Caco-2 (cell line): ENCODE measurements around the gene BRD9. TPM values are rescaled to one million over a fixed set of nuclear protein-coding genes. Genes with fewer than 3 reads are reported as not detected.

Experiments used
- BruUV-seq: library from RNA; stranded (reverse); fragments of 400-500 nt; replicated peaks from 2 replicates; lab custom pipeline; 2021; lab: Mats Ljungman, UMichigan
- CTCF ChIA-PET: fragments of 300-600 bp; sonication (Branson Sonifier 250); formaldehyde crosslinking; loops from one replicate; lab custom pipeline; 2022; ENCODE audit warnings: antibody characterized with exemption; lab: Charles Lee
- POLR2A ChIA-PET: fragments of 300-600 bp; sonication (Branson Sonifier 250); formaldehyde crosslinking; loops from one replicate; lab custom pipeline; 2022; ENCODE audit warnings: antibody characterized with exemption; lab: Charles Lee
- DNase-seq, 2 experiments: peaks; one replicate each; pipeline versions ENCODE4 v3.0.0 to v3.0.0-alpha.2; 2020 to 2022
- H3K27me3 ChIP-seq: replicated peaks from 2 replicates; pipeline ENCODE4 v1.6.0; 2011; ENCODE audit warnings: low read length; ENCODE audit not compliant: control insufficient read depth, insufficient read depth
- H3K36me3 ChIP-seq: 2 replicates; pipeline ENCODE4 v1.5.1; 2011; ENCODE audit warnings: low read length; ENCODE audit not compliant: control insufficient read depth, insufficient read depth
- H3K4me1 ChIP-seq: fragments of 250-450 bp; sonication (Bioruptor Pico); 2 replicates; pipeline ENCODE4 v1.5.1; 2020; ENCODE audit warnings: mild to moderate bottlenecking
- H3K4me3 ChIP-seq: 2 replicates; pipeline ENCODE4 v1.5.1; 2011; ENCODE audit warnings: low read depth, mild to moderate bottlenecking, control low read depth, low read length
- H3K9me3 ChIP-seq: fragments of 250-450 bp; sonication (Bioruptor Pico); 2 replicates; pipeline ENCODE4 v1.5.1; 2020; ENCODE audit warnings: mild to moderate bottlenecking, moderate library complexity
- H3K27ac Mint-ChIP-seq: one replicate; pipeline ENCODE4 v1.8.0; 2022; ENCODE audit warnings: mixed read lengths; ENCODE audit not compliant: unreplicated experiment
- H3K27me3 Mint-ChIP-seq: one replicate; pipeline ENCODE4 v1.8.0; 2022; ENCODE audit warnings: mixed read lengths; ENCODE audit not compliant: insufficient read depth, unreplicated experiment
- H3K36me3 Mint-ChIP-seq: one replicate; pipeline ENCODE4 v1.8.0; 2022; ENCODE audit warnings: mild to moderate bottlenecking, mixed read lengths; ENCODE audit not compliant: insufficient read depth, unreplicated experiment
- H3K4me1 Mint-ChIP-seq: one replicate; pipeline ENCODE4 v1.8.0; 2022; ENCODE audit warnings: low read depth, mixed read lengths; ENCODE audit not compliant: unreplicated experiment
- H3K4me3 Mint-ChIP-seq: one replicate; pipeline ENCODE4 v1.8.0; 2022; ENCODE audit warnings: mild to moderate bottlenecking, moderate library complexity, mixed read lengths; ENCODE audit not compliant: unreplicated experiment
- H3K9me3 Mint-ChIP-seq: one replicate; pipeline ENCODE4 v1.8.0; 2022; ENCODE audit warnings: mixed read lengths; ENCODE audit not compliant: unreplicated experiment
- intact Hi-C: fragments of 100-400 bp; cut with micrococcal nuclease; formaldehyde crosslinking; loops from one replicate; pipeline ENCODE4 v1.10.0; 2022; ENCODE audit not compliant: unreplicated experiment
- total RNA-seq: library from RNA; stranded (reverse); gene quantifications from 2 replicates; pipeline ENCODE4 v1.2.3, GENCODE V29; 2022
- TF ChIP-seq, protein P1 (sequence below), 2 experiments: fragments of 200-600 bp in 1 of 2; IDR thresholded peaks; 1 replicate in 1 of 2; 2 replicates in 1 of 2; pipeline versions ENCODE4 v1.5.1 to v1.8.0; 2011 to 2022; ENCODE audit warnings: antibody characterized with exemption in 1 of 2, control low read depth in 1 of 2, inconsistent platforms in 1 of 2, low read depth in 1 of 2, low read length in 1 of 2, mild to moderate bottlenecking in 1 of 2, moderate library complexity in 1 of 2; ENCODE audit not compliant: insufficient read depth in 1 of 2, severe bottlenecking in 1 of 2, unreplicated experiment in 1 of 2

The BRD9 gene
- total RNA-seq, 1 experiment from 2014 or later: 77.5 TPM

DNA sequence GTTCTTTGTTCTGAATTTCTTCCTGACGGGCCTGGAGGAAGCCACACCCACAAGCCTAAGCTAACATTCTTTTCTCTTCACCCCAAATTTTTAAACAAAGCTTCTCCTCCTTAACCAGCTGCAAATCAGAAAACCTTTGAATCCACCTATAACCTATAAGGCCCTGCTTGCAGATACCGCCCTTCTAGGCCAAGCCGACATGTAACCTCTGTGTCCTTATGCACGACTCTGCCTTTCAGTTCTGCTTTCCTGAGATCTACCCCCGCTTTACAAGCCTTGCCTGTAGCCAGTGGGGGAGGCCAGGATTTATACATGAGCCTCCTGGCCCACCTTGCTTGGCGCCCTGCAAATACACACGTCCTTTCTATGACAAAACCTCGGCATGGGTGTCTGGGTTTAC lies 19.3 kb downstream of the BRD9 start:
- no peak for DNase-seq
- BruUV-seq: no TSS peak
- H3K9me3 Mint-ChIP-seq: no peaks in the 10 kb centered on the region
- Histone ChIP-seq H3K9me3 (no peaks in the 10 kb centered on the region), H3K27me3 (no peaks in the 10 kb centered on the region), H3K36me3 (peaks cover 6% of the 10 kb centered on the region), H3K4me3 (no peak overlapping the region), H3K4me1 (no peaks in the 10 kb centered on the region; the same call in 1 of the 2 replicates)
- no peaks in the 10 kb centered on the region for H3K27me3 Mint-ChIP-seq
- H3K27ac Mint-ChIP-seq: no peak overlapping the region
- no peaks in the 10 kb centered on the region for H3K4me1 Mint-ChIP-seq
- H3K4me3 Mint-ChIP-seq: no peak overlapping the region
- TF ChIP-seq, protein P1, sequence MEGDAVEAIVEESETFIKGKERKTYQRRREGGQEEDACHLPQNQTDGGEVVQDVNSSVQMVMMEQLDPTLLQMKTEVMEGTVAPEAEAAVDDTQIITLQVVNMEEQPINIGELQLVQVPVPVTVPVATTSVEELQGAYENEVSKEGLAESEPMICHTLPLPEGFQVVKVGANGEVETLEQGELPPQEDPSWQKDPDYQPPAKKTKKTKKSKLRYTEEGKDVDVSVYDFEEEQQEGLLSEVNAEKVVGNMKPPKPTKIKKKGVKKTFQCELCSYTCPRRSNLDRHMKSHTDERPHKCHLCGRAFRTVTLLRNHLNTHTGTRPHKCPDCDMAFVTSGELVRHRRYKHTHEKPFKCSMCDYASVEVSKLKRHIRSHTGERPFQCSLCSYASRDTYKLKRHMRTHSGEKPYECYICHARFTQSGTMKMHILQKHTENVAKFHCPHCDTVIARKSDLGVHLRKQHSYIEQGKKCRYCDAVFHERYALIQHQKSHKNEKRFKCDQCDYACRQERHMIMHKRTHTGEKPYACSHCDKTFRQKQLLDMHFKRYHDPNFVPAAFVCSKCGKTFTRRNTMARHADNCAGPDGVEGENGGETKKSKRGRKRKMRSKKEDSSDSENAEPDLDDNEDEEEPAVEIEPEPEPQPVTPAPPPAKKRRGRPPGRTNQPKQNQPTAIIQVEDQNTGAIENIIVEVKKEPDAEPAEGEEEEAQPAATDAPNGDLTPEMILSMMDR (IDR thresholded peaks at IDR 0.05; ENCODE audit: insufficient read depth in 1 of 2, low read depth in 1 of 2, low read length in 1 of 2, severe bottlenecking in 1 of 2, unreplicated experiment in 1 of 2): no peak
- intact Hi-C loops: no loop called here
- ChIA-PET POLR2A (no interaction called here), CTCF (no interaction called here)
- peaks cover 99% of the 10 kb centered on the region for H3K36me3 Mint-ChIP-seq

DNA sequence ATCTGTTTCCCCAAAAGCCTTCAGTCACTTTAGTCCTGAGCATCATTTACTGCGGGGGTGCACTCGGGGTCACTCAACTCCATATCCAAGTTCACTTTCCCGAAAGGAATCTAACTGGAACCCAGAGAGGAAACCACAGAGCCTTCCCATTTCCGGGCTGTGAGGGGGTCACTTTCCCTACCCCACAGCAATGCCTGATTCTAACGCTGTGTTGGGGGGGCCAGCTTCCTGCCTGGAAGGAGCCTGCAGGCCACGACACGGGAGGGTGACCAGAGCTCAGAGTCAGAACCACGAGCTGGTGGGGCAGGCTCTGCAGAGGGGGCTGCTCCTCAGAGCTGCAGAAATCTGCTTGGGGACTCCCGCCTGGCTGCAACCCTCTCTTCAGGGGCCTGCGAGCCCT lies 20.3 kb downstream of the BRD9 start:
- Mint-ChIP-seq H3K27ac (no peak overlapping the region), H3K36me3 (peaks cover 99% of the 10 kb centered on the region), H3K9me3 (no peaks in the 10 kb centered on the region), H3K4me1 (no peaks in the 10 kb centered on the region), H3K4me3 (no peak overlapping the region), H3K27me3 (no peaks in the 10 kb centered on the region)
- no peak for DNase-seq
- BruUV-seq: no TSS peak
- TF ChIP-seq, protein P1 (IDR thresholded peaks at IDR 0.05; ENCODE audit: insufficient read depth in 1 of 2, low read depth in 1 of 2, low read length in 1 of 2, severe bottlenecking in 1 of 2, unreplicated experiment in 1 of 2): no peak
- intact Hi-C loops: no loop called here
- Histone ChIP-seq H3K27me3 (no peaks in the 10 kb centered on the region), H3K4me3 (no peak overlapping the region), H3K4me1 (peaks cover 7% of the 10 kb centered on the region; the same call in 1 of the 2 replicates), H3K36me3 (peaks cover 6% of the 10 kb centered on the region), H3K9me3 (no peaks in the 10 kb centered on the region)
- POLR2A ChIA-PET: no interaction called here
- CTCF ChIA-PET: interaction anchor here (0.7 kb wide), 1 partner anchor 13 kb away, joined by 3 read pairs; no protein-coding TSS in a partner anchor

DNA sequence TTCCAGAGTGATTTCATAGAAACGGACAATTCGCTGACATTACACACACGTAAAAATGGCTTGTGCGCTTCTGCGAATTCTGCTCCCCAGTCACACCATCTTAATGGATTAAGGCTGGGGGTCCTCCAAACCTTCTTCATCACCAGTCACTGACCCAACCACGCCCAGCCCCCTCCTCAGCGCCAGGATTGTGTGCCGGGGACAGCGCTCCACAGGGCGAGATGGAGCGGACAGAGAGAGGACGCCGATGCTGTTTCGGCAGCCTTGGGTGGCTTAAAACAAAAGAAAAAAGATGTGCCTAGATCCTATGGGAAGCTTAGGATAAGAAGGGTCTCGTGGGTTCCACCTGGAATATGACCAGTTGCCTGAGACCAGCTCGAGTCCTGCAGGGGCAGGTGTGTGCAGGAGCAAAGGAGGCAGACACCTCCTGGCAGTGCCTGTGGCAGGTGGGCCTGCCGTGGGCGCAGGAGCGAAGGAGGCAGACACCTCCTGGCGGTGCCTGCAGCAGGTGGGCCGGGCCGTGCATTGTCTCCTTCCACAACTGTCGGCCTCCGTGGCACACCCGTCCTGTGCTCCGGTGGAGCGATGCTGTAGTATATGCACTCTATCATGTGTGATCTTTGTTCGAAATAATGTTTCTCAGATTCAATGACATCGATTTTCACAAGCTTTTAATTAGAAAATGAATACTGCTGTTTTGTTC lies 20.9 kb downstream of the BRD9 start:
- Histone ChIP-seq H3K27me3 (no peaks in the 10 kb centered on the region), H3K4me3 (no peak overlapping the region), H3K9me3 (no peaks in the 10 kb centered on the region), H3K4me1 (peaks cover 9% of the 10 kb centered on the region; the same call in 1 of the 2 replicates), H3K36me3 (peaks cover 3% of the 10 kb centered on the region)
- Mint-ChIP-seq H3K36me3 (peaks cover 98% of the 10 kb centered on the region), H3K4me1 (no peaks in the 10 kb centered on the region), H3K9me3 (no peaks in the 10 kb centered on the region), H3K27ac (no peak overlapping the region), H3K27me3 (no peaks in the 10 kb centered on the region), H3K4me3 (no peak overlapping the region)
- BruUV-seq: no TSS peak
- no peak for DNase-seq
- ChIA-PET POLR2A (no interaction called here), CTCF (interaction anchor here (0.7 kb wide), 1 partner anchor 12 kb away, joined by 3 read pairs; no protein-coding TSS in a partner anchor)
- TF ChIP-seq, protein P1 (IDR thresholded peaks at IDR 0.05; ENCODE audit: insufficient read depth in 1 of 2, low read depth in 1 of 2, low read length in 1 of 2, severe bottlenecking in 1 of 2, unreplicated experiment in 1 of 2): no peak
- intact Hi-C loops: no loop called here
